ENCODE data around the gene CCDC148. TPM values are rescaled to one million over a fixed set of nuclear protein-coding genes. Genes with fewer than 3 reads are reported as not detected.

The CCDC148 gene
- total and polyA plus RNA-seq, 2 experiments from 2014 or later, result 0.39 to 2.1 TPM

DNA sequence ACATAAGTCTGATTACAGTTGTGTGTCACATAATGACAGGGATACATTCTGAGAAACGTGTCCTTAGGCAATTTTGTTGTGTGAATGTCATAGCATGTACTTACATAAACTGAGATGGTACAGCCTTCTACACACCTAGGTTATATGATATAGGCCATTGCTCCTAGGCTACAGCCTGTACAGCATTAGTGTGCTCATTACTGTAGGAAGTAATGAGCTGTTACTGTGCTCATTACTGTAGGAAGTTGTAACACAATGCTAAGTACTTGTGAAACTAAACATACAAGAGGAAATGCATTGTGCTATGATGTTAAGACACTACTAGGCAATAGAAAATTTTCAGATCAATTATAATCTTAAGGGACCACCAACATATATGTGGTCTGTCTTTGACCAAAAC lies 282.1 kb downstream of the CCDC148 start:
- DNase-seq (ENCODE audit: low read depth in 1 of 2, low spot score in 1 of 2), result no peak
- H3K27me3 ChIP-seq, result no peaks in the 10 kb centered on the region
- no peaks in the 10 kb centered on the region for H3K9me3 ChIP-seq (ENCODE audit: low read depth)
- no peaks in the 10 kb centered on the region for H3K36me3 ChIP-seq
- no peak overlapping the region for H3K4me3 ChIP-seq
- TF ChIP-seq, protein P1, sequence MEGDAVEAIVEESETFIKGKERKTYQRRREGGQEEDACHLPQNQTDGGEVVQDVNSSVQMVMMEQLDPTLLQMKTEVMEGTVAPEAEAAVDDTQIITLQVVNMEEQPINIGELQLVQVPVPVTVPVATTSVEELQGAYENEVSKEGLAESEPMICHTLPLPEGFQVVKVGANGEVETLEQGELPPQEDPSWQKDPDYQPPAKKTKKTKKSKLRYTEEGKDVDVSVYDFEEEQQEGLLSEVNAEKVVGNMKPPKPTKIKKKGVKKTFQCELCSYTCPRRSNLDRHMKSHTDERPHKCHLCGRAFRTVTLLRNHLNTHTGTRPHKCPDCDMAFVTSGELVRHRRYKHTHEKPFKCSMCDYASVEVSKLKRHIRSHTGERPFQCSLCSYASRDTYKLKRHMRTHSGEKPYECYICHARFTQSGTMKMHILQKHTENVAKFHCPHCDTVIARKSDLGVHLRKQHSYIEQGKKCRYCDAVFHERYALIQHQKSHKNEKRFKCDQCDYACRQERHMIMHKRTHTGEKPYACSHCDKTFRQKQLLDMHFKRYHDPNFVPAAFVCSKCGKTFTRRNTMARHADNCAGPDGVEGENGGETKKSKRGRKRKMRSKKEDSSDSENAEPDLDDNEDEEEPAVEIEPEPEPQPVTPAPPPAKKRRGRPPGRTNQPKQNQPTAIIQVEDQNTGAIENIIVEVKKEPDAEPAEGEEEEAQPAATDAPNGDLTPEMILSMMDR (IDR thresholded peaks at IDR 0.05; ENCODE audit: low read depth, low read length), result no peak
- H3K4me1 ChIP-seq (ENCODE audit: low read depth), result no peaks in the 10 kb centered on the region
- H3K27ac ChIP-seq, result no peak overlapping the region

DNA sequence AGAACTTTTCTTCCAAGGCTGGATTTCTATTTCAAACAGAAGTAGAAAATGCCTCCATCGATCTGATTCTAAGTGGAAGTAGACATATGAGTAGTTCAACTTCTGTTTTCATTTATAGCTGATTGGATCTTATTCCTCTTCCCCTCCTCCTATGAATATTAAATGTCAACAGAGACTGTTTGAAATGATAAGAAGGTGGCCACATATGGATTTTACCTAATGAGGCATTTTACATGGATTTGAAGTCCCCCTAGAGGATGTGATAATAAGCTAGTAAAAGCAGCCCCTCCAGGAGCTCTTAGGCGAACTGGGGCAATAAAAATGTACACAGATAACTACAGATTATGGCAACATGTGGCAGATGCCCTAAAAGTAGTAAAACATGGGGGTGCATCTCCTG lies 283.8 kb downstream of the CCDC148 start:
- H3K27me3 ChIP-seq, result no peaks in the 10 kb centered on the region
- no peaks in the 10 kb centered on the region for H3K4me1 ChIP-seq (ENCODE audit: low read depth)
- TF ChIP-seq, protein P1 (IDR thresholded peaks at IDR 0.05; ENCODE audit: low read depth, low read length), result no peak
- no peak for DNase-seq (ENCODE audit: low read depth in 1 of 2, low spot score in 1 of 2)
- no peak overlapping the region for H3K27ac ChIP-seq
- H3K4me3 ChIP-seq, result no peak overlapping the region
- no peaks in the 10 kb centered on the region for H3K9me3 ChIP-seq (ENCODE audit: low read depth)
- no peaks in the 10 kb centered on the region for H3K36me3 ChIP-seq

DNA sequence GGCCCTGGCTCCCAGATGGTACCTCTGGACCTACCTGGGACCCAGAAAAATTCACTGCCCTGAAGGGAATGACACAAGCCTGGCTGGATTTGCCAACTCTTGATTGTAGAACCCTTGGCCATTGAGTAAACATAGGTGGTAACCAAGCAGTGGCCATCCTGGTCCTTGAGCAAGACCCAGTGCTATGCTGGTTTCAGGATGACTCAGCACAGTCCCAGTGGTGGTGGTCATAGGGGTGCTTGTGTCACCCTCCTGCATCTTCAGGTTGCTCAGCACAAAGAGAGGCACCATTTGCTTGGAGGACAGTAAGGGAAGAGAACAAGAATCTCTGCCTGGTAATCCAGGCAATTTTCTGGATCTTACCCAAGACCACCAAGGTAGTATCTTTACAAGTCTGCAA lies 302.0 kb downstream of the CCDC148 start:
- H3K4me3 ChIP-seq, result no peak overlapping the region
- no peak for DNase-seq (ENCODE audit: low read depth in 1 of 2, low spot score in 1 of 2)
- TF ChIP-seq, protein P1 (IDR thresholded peaks at IDR 0.05; ENCODE audit: low read depth, low read length), result no peak

DNA sequence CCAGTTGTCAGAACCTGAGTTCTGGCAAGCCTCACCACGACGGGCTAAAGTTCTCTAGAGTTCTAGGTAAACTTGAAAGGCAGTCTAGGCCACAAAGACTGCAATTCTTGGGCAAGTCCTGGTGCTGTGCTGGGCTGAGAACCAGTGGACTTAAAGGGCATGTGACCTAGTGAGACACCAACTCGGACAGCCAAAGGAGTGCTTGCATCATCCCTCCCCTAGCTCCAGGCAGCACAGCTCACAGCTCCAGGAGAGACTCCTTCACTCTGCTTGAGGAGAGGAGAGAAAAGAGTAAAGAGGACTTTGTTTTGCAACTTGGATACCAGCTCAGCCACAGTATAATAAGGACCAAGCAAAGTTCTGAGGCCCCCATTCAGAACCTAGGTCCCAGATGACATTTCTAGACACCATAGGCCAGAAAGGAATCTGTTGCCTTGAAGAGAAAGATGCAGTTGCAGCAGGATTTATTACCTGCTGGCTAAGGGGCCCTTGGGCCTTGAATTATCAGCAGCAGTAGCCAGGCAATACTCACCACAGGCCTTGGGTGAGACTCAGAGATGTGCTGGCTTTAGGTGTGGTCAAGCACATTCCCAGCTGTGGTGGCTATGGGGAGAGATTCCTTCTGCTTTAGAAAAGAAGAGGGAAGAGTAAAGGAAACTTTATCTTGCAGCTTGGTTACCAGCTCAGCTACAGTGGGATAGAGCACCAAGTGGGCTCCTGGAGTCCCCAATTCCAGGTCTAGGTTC lies 303.1 kb downstream of the CCDC148 start:
- no peaks in the 10 kb centered on the region for H3K9me3 ChIP-seq (ENCODE audit: low read depth)
- H3K27me3 ChIP-seq, result no peaks in the 10 kb centered on the region
- no peak for DNase-seq (ENCODE audit: low read depth in 1 of 2, low spot score in 1 of 2)
- H3K36me3 ChIP-seq, result no peaks in the 10 kb centered on the region
- TF ChIP-seq, protein P1 (IDR thresholded peaks at IDR 0.05; ENCODE audit: low read depth, low read length), result no peak
- no peak overlapping the region for H3K4me3 ChIP-seq
- no peaks in the 10 kb centered on the region for H3K4me1 ChIP-seq (ENCODE audit: low read depth)
- no peak overlapping the region for H3K27ac ChIP-seq

More for the DNA sequence above, 302.0 kb downstream of the CCDC148 start:
- H3K27me3 ChIP-seq, result no peaks in the 10 kb centered on the region
- no peak overlapping the region for H3K27ac ChIP-seq
- H3K9me3 ChIP-seq (ENCODE audit: low read depth), result no peaks in the 10 kb centered on the region
- no peaks in the 10 kb centered on the region for H3K36me3 ChIP-seq
- no peaks in the 10 kb centered on the region for H3K4me1 ChIP-seq (ENCODE audit: low read depth)

DNA sequence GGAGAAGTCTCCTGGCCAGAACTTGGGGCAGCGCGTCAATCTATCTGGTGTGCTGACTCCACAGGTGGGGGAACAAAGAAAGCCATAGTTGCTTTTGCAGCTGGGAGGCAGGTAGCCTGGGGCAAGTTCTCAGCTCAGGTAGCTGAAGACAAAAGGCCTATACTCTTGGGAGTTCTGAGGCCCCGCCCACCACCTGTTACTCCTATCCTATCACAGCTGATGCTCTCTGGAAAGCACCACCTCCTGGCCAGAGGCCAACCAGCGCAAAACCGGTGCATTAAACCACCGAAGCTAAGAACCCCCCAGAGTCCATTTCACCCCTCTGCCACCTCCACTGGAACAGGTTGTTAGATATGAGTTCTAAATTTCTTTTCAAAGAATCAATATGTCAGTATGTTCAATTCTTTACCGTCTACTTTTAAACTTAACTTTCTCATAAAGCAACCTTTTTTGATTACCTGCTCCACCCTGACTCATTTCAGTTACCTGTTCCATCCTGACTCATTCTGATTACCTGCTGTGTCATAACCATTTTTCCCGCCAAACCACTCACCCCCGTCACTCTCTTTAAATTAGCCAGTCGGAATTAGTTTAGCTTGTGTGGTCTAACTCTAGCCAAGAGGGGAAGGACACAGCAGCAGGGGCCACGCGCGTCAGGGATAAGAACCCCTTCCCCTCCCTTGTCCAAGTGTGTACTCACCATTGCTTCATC lies 311.5 kb downstream of the CCDC148 start:
- no peak overlapping the region for H3K27ac ChIP-seq
- H3K9me3 ChIP-seq (ENCODE audit: low read depth), result no peaks in the 10 kb centered on the region
- H3K36me3 ChIP-seq, result no peaks in the 10 kb centered on the region
- H3K4me1 ChIP-seq (ENCODE audit: low read depth), result no peaks in the 10 kb centered on the region
- H3K27me3 ChIP-seq, result no peaks in the 10 kb centered on the region
- TF ChIP-seq, protein P1 (IDR thresholded peaks at IDR 0.05; ENCODE audit: low read depth, low read length), result no peak
- no peak overlapping the region for H3K4me3 ChIP-seq
- no peak for DNase-seq (ENCODE audit: low read depth in 1 of 2, low spot score in 1 of 2)

Data from cardiac muscle cell (in vitro differentiated cells and primary cell).